Mesothelial cell of epicardium (in vitro differentiated cells): Measurements from ENCODE around the gene NOTCH3. TPM values are rescaled to one million over a fixed set of nuclear protein-coding genes. Genes with fewer than 3 reads are reported as not detected.

Experiments
- DNase-seq, 2 experiments: peaks; one replicate each; pipeline ENCODE4 v3.0.0; 2021; ENCODE audit warnings: low spot score in 2 of 2; ENCODE audit not compliant: unreplicated experiment in 2 of 2
- H3K27ac Mint-ChIP-seq: 2 replicates; pipeline ENCODE4 v1.8.0; 2021; ENCODE audit warnings: mixed read lengths
- H3K27me3 Mint-ChIP-seq: 2 replicates; pipeline ENCODE4 v1.8.0; 2021; ENCODE audit warnings: low read depth, mixed read lengths
- H3K36me3 Mint-ChIP-seq: 2 replicates; pipeline ENCODE4 v1.8.0; 2021; ENCODE audit warnings: mixed read lengths
- H3K4me1 Mint-ChIP-seq: 2 replicates; pipeline ENCODE4 v1.8.0; 2021; ENCODE audit warnings: mixed read lengths
- H3K4me3 Mint-ChIP-seq: 2 replicates; pipeline ENCODE4 v1.8.0; 2021; ENCODE audit warnings: mild to moderate bottlenecking, moderate library complexity, mixed read lengths
- H3K9me3 Mint-ChIP-seq: 2 replicates; pipeline ENCODE4 v1.8.0; 2021; ENCODE audit warnings: mixed read lengths
- CTCF ChIP-seq: fragments of 200-600 bp; sonication (generic); IDR thresholded peaks from one replicate; pipeline ENCODE4 v1.5.0; 2021; ENCODE audit warnings: antibody characterized with exemption; ENCODE audit not compliant: unreplicated experiment
- total RNA-seq: library from RNA; stranded (reverse); gene quantifications from 3 replicates; pipeline ENCODE4 v1.2.1, GENCODE V29; 2021

Gene NOTCH3
- total RNA-seq, 1 donor from 2014 or later, result 204 TPM

GRCh38 chr19:15238639-15239155, 37.9 kb upstream of the NOTCH3 start:
- Mint-ChIP-seq H3K9me3 (no peaks in the 10 kb centered on the region), H3K36me3 (peaks cover 15% of the 10 kb centered on the region)
- no peak for DNase-seq

GRCh38 chr19:15237759-15238638, 37.2 kb upstream of the NOTCH3 start:
- DNase-seq, result no peak
- Mint-ChIP-seq H3K27me3 (peaks cover 1% of the 10 kb centered on the region), H3K9me3 (no peaks in the 10 kb centered on the region), H3K4me1 (peaks cover 3% of the 10 kb centered on the region), H3K4me3 (no peak overlapping the region), H3K36me3 (peaks cover 12% of the 10 kb centered on the region), H3K27ac (no peak overlapping the region)
- TF ChIP-seq CTCF, result no peak

More at GRCh38 chr19:15238639-15239155, 37.9 kb upstream of the NOTCH3 start:
- Mint-ChIP-seq H3K27me3 (peaks cover 1% of the 10 kb centered on the region), H3K4me1 (peaks cover 3% of the 10 kb centered on the region), H3K27ac (no peak overlapping the region), H3K4me3 (no peak overlapping the region)
- no peak for TF ChIP-seq CTCF

GRCh38 chr19:15236886-15237285, 36.1 kb upstream of the NOTCH3 start:
- H3K4me1 Mint-ChIP-seq, result peaks cover 5% of the 10 kb centered on the region
- H3K27me3 Mint-ChIP-seq, result peaks cover 10% of the 10 kb centered on the region
- DNase-seq, result no peak
- H3K4me3 Mint-ChIP-seq, result no peak overlapping the region
- H3K9me3 Mint-ChIP-seq, result no peaks in the 10 kb centered on the region
- no peak overlapping the region for H3K27ac Mint-ChIP-seq
- peaks cover 12% of the 10 kb centered on the region for H3K36me3 Mint-ChIP-seq
- TF ChIP-seq CTCF, result no peak

GRCh38 chr19:15235781-15236180, 35.0 kb upstream of the NOTCH3 start:
- TF ChIP-seq CTCF, result no peak

GRCh38 chr19:15234431-15235130, 33.8 kb upstream of the NOTCH3 start:
- TF ChIP-seq CTCF, result no peak
- Mint-ChIP-seq H3K27ac (peak overlapping the region; percentile 39), H3K4me1 (peaks cover 5% of the 10 kb centered on the region), H3K27me3 (peaks cover 19% of the 10 kb centered on the region), H3K36me3 (peaks cover 8% of the 10 kb centered on the region), H3K9me3 (no peaks in the 10 kb centered on the region), H3K4me3 (peak overlapping the region; percentile 18)
- DNase-seq, result no peak

More at GRCh38 chr19:15235781-15236180, 35.0 kb upstream of the NOTCH3 start:
- Mint-ChIP-seq H3K4me1 (peaks cover 5% of the 10 kb centered on the region), H3K9me3 (no peaks in the 10 kb centered on the region), H3K27me3 (peaks cover 18% of the 10 kb centered on the region), H3K4me3 (no peak overlapping the region), H3K27ac (no peak overlapping the region), H3K36me3 (peaks cover 12% of the 10 kb centered on the region)
- DNase-seq, result no peak
